SW480 (cell line): Measurements from ENCODE around the gene CDX2.
A peak's percentile ranks its signal among the peaks of the same experiment; 100 is the strongest.

Experiments
- DNase-seq: peaks from one replicate; pipeline ENCODE4 v3.0.0-alpha.2; 2016; ENCODE audit warnings: low spot score

The CDX2 gene

DNA sequence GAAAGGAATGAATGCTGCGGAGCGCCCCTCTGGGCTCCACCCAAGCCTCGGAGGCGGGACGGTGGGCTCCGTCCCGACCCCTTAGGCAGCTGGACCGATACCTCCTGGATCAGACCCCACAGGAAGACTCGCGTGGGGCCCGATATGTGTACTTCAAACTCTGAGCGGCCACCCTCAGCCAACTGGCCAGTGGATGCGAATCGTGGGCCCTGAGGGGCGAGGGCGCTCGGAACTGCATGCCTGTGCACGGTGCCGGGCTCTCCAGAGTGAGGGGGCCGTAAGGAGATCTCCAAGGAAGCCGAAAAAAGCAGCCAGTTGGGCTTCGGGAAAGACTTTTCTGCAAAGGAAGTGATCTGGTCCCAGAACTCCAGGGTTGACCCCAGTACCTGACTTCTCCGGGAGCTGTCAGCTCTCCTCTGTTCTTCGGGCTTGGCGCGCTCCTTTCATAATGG lies 40.7 kb downstream of the CDX2 start:
- DNase-seq, result no peak

DNA sequence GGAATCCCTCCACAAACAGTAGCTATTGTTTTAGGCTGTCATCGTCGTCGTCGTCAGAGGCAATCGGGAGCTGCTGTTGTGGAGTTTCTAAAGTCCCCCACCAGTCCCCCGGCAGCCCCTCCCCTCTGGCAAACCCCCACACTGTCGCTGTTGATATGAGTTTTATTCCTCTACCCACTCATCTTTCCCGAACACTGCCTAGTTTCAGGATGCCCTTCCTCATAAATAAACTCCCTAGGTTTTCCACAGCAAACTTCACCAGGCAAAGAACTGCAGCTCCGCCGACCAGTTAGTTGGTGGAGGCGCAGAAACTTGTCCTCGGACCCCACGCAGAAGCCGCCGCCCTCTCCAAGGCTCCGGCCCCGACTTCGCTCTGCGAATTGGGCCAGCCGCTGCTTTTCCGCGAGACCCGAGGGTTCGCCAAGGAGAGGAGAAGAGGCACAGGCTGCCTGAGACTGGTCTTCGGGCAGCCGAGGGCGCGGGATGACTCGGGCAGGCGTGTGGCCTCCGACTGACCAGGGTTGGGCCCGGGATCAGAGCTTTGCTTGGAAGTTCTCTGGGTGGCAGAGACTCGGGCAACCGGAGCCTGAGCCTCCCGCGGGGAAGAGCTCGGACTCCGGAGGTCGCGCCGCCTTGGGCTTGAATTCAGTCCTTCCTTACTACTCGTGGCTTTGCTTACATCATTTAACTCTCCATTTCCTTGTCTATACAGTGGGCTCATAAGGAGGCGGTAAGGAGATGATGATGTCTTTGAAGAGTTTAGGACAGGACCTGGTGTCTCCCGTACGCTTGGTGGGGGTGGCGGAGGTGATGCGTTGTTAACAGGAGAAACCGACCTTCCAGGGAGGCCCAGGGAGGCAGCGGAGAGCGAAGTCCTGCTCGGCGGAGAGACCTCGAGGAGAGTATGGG lies 41.4 kb downstream of the CDX2 start:
- DNase-seq, result no peak

DNA sequence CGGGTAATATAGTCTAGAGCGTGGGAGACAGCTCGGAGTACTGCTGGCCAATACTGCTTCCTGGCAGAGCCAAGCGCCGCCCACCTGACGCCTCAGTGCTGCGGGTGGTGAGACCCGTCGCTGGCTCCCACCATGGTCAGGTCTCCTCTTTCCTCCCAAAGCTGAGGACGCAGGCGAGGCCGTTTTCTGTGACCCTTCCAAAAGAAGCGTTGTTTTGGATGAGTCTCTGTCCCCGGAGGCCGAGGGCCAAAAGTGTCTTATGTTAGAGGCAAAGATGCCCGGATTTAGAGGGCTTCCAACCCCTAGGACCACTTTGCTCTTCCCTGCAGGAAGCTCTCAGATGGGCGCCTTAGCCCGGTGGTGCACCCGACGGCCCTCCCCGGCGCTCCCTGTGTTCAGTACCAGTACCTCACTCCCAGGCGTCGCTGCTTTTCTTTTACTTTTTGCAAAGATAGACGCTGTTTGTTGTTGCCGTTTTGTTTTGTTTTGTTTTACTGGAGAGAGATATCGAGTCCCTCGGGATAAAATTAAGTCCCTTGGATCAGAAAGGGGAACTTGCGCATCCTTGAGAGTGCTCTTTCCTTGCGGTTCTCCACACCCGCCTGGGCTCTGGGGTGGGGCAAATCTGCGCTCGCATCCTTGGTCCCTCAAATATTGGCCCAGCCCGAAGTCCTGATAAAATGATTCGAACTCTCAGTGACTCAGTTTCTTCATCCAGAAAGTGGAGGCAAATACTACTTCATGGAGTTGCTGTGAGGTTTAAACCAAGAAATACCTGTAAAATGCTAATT lies 42.3 kb downstream of the CDX2 start:
- DNase-seq, result no peak

DNA sequence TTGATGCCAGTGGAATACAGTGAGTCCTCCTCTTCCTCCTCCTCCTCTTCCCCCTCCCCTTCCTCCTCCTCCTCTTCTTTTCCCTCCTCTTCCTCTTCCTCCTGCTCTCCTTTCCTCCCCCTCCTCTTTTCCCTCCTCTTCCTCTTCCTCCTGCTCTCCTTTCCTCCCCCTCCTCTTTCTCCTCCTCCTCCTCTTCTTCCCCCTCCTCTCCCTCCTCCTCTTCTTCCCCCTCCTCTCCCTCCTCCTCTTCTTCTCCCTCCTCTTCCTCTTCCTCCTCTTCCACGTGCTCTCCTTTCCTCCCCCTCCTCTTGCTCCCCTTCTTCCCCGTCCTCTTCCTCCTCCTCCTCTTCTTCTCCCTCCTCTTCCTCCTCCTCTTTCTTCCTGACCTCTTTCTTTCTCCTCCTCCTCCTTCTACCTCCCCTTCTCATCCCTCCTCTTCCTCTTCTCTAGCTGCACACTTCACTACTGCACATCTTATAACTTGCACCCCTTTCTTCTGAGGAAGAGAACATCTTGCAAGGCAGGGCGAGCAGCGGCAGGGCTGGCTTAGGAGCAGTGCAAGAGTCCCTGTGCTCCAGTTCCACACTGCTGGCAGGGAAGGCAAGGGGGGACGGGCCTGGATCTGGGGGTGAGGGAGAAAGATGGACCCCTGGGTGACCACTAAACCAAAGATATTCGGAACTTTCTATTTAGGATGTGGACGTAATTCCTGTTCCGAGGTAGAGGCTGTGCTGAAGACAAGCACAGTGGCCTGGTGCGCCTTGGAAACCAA lies 43.7 kb downstream of the CDX2 start:
- no peak for DNase-seq

DNA sequence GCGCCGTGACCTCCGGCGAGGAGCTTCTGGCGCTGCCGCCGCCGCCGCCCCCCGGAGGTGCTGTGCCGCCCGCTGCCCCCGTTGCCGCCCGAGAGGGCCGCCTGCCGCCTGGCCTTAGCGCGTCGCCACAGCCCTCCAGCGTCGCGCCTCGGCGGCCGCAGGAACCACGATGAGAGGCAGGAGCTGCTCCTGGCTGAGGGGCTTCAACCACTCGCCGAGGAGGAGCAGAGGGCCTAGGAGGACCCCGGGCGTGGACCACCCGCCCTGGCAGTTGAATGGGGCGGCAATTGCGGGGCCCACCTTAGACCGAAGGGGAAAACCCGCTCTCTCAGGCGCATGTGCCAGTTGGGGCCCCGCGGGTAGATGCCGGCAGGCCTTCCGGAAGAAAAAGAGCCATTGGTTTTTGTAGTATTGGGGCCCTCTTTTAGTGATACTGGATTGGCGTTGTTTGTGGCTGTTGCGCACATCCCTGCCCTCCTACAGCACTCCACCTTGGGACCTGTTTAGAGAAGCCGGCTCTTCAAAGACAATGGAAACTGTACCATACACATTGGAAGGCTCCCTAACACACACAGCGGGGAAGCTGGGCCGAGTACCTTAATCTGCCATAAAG lies 44.5 kb downstream of the CDX2 start:
- no peak for DNase-seq

DNA sequence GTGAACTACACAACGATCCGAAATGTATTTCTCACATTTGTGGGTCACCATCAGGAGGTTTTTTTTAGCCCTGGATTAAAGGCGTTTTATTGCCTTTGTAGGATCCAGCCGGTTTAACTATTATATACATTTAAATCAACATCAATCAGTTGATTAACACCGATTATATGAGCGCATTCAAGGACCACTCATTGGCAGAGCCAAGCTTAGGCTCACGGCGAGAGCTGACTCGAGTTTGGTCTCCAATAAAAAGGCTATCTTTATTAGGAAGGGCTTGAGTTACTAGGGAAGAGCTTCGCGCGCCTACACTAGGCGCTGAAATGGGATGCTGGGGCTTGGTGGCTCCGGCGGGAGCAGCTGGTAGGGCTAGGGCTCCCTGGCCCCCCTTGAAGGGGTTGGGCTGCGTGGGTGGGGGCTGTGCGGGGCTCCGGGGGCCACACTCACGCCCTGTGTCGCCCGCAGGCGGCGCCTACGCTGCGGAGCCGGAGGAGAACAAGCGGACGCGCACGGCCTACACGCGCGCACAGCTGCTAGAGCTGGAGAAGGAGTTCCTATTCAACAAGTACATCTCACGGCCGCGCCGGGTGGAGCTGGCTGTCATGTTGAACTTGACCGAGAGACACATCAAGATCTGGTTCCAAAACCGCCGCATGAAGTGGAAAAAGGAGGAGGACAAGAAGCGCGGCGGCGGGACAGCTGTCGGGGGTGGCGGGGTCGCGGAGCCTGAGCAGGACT lies 45.2 kb downstream of the CDX2 start:
- no peak for DNase-seq

DNA sequence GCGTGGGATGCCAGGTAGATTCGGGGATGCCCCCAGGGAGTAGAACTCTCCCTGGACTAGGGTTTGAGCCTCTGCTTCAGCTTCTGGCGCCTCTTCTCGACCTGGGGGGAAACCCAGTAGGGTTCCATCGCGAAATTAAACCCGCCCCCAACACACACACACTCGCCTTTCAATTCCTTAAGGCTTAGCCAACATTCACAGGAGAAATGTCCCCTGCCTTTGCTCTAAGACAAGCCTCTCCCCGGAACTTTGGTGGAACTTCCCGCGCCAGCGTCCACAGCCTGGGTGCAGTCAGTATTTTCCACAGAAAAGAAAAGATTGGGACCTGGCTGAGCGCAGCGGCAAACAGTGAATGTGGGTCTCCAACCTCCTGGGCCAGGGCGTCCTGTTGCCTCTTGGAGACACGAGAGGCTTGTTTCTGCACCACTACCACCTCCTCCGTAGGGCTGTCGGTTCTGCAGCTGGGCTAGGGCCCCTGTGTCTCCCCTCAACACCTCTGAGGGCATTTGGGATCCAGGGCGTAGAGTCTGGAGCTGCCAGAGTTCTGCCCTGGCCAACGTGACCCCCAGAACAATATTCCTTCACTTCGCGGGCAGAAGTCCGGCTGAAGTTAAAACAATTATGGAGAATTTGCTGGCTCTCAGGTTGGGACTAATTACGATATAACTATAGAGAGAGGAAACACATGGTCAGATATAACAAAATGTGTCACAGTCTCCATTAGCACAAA lies 46.1 kb downstream of the CDX2 start:
- DNase-seq, result no peak

DNA sequence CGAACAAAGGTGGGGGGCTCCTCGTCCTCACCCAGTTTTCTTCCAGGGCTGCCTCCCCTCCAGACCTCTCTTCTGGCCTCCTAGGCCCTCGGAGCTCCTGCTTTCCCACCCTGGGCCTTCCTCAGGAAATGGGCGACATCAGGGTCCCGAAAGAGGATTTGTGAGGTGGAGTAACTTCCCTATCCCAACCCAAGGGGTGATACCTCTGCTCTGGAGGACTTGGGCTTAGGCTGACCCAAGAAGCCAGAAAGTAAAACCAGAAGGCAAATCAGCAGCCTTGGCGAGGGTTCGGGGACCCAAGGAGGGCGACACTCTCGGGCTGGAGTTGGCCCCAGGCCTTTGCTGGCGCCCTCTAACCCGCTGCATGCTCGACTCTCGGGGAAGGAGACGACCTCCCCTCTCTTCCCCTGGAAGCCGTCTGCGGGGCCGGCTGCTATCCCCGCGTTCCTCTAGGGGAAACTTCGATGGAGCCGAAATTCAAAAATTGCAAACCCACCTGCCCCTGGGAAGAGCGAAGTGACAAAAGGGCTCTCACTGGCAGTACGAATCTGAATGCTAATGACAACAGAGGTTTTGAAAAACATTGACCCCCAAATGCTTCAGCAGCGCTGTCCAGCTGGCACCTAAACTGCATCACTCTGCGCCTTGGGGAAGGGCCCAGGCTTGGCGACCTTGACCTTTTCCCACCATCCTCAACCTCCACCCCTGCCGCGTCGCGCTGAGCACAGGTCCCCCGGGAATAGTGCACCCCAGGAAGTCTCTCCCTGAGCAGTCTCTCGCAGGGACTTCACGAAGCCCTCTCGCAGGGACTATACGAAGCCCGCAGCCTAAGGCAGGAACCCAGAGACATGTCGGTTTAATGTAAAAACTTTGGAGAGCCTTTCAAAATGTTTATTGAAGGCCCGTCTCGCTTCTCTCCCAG lies 46.9 kb downstream of the CDX2 start:
- no peak for DNase-seq

DNA sequence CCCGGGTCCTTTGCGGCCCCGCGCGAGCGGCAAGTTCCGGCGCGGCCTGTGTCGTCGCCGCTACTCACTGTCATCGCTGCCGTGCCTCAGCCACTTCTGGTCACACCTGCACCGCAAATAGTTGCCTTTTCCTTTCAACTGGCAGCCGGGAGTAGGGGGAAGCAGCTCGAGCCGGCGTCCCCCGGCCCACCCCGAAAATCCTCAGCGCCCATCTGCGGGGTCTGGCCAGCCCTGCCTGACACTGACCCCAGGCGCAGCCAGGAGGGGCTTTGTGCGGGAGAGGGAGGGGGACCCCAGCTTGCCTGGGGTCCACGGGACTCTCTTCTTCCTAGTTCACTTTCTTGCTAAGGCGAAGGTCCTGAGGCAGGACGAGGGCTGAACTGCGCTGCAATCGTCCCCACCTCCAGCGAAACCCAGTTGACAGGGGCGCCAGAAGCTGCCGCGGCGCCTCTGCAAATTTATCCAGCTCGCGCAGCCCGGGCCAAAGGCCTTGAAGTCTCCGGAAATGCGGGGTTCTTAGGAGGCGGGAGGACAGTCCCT lies 47.6 kb downstream of the CDX2 start:
- DNase-seq, result no peak

DNA sequence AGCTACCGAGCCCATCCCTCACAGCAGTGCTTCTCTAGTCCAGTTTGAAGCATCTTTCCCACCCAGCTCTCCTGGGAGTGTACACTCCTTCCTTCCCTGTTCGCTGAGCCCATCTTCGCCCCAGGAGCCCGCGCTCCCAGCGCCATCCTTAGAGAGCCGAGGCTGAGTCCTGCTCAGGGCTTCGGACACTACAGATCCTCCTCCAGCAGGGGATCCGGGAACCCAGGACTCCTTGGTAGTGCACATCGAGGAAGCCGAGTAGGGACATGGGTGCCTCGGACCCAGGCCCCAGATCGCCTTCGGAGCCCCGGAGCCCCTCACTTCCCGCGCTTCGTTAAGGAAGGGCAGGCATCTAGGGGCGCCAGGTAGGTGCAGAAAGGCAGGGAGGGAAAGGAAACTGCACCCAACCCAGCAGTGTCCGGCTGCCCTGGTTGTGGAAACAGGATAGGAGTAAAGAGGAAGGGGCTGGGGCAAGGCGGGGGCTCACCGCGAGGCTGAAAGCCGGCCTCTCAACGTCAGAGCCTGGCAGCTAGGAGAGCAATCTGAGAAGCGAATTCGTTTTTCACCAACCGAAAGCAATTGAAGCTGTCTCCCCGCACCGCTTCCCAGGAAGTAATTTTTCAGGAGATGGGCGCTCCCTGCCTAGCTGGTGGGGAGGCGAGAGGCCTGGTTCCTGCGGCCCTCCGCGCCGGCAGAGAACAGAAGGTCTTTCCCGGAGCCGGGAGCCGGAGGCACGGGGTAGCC lies 48.3 kb downstream of the CDX2 start:
- DNase-seq, result peak; percentile 47

DNA sequence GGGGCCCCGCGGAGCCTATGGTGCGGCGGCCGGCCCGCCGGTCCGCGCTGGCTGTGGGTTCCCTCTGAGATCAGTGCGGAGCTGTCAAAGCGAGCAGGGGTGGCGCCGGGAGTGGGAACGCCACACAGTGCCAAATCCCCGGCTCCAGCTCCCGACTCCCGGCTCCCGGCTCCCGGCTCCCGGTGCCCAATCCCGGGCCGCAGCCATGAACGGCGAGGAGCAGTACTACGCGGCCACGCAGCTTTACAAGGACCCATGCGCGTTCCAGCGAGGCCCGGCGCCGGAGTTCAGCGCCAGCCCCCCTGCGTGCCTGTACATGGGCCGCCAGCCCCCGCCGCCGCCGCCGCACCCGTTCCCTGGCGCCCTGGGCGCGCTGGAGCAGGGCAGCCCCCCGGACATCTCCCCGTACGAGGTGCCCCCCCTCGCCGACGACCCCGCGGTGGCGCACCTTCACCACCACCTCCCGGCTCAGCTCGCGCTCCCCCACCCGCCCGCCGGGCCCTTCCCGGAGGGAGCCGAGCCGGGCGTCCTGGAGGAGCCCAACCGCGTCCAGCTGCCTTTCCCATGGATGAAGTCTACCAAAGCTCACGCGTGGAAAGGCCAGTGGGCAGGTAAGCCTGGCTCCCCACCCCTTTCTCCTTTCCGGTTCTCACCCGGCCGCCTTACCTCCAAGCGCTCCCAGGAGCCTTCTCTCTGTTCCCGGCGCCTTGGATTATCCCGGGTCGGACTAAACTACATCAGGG lies 49.0 kb downstream of the CDX2 start, which contains the start of gene PDX1:
TSS of gene PDX1 (plus strand) at position 67 of the 743 bp plus-strand sequence. CDS start at position 206, 139 bp downstream.
- DNase-seq, result peak; percentile 84

DNA sequence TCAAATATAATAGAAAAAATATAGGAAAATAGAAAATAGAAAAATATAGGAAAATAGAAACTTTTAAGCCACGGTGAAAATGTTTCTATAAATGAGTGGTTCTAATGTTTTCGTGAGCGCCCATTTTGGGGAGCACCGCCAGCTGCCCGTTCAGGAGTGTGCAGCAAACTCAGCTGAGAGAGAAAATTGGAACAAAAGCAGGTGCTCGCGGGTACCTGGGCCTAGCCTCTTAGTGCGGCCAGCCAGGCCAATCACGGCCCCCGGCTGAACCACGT lies 49.5 kb downstream of the CDX2 start:
- DNase-seq, result no peak

DNA sequence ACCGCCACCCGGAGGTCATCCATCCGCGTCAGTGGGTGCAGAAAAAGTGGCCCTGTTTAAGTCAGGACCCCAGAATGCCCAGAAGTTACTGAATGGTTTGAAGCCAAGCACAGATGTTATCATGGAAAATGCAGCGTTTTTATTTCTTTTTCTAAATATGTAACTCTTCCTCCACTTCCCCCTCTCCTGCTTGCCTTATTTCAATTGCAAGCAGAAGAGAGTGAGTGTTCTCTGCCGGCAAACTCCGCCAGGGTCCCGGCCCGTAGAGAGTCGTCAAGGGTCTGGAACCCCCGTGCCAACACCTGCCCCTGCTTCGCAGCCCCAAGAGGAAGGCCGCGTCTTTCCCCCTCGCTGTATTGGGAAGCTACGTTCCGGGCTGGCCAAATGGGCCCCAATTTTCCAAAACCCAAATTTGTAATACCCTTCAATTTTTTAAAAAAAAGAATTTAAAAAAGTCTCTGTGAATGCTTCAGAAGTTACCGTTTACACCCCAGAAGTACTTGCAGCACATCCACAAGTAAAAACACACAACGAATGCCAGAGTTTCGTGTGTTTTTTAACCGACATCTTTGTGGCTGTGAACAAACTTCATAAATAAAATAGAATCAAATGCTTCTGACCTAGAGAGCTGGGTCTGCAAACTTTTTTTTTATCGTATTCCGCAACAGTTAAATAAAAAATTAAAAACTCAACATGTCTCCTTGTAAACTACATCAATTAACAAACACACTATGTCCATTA lies 50.0 kb downstream of the CDX2 start:
- DNase-seq, result no peak

DNA sequence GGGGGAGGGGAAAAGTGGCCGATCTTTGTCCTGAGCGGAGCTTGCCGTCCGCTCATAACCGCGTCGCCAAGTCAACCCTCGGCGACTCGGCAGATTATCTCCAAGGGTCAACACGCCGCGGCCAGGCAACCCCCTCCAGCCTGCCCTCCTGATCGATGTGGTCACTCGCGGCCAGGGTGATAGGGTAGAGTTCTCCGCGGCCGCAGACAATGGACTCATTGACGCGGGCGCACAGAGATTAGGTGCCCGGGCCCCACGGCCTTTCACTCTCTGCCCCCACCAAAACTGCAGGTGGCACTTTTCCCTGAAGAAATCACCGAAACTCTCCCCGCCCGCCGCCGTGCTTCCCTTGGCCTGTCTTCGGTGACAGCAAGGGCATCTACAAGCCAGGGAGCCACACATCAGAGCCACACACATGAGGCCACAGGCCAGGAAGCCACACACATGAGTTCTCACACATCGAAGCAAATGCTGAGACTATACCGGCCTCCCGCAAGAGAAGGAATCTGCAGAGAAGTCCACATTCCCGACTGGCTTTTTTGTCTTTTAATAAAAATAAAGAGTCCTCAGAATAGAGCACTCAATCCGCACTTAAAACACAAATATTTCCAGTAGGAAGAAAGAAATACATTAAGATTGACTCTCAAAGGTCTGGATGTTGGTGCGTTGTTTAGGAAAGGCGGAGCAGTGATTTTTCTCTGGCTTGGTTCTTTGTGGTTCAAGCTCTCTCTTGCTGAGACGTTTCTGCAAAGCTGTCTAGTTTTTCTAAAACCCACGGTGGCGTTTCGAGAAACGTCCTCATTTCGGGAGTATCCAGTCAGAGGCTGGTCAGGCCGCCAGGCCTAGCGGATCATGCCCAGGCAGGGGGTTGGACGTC lies 50.8 kb downstream of the CDX2 start:
- peak; percentile 29 for DNase-seq

DNA sequence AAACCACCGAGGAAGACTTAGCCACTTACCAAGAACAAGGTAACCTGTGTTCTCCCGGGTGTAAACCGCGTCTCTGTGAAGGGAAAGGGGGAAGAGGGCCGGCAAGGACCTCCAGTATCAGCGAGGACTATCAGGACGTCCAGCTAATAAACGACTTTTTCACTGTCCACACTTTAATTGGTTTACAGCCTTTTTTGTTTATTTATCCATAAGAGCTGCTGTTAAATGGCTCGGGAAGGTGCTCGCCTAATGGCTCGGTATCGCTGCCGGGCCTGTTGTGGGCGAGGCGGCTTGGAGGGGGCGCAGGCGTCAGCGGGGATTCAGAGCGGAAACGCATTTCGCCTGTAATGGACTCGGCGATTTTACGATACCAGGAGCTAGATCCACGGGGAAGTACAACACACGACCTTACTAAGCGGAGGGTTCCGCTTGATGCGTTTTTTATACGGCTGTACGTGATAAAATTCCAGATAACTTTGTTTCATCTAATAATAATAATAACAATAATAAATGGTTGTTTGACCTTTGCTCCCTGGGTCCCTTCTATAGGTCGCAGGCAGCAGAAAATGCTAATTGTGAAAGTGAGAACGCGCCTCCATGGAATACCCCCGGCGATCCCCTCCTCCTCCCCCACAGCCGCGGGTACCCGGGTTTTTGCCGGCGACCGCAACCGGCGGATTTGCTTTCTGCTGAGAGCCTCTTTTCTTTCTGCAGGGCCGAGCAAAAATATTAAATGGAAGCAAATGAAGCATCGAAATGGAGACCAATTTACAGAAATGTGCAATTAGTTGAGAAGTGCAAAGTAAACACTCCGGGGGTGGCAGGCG lies 51.8 kb downstream of the CDX2 start:
- DNase-seq, result peak; percentile 69
